AG09309 (cell line): ENCODE measurements around the gene ANGEL2.
A peak's percentile ranks its signal among the peaks of the same experiment; 100 is the strongest.

ENCODE experiments used
- DNase-seq: peaks from one replicate; pipeline ENCODE4 v3.0.0-alpha.2; 2010; ENCODE audit warnings: low read depth
- H3K4me3 ChIP-seq: 2 replicates; pipeline ENCODE4 v1.5.1; 2011; ENCODE audit warnings: mild to moderate bottlenecking, low read depth, low read length, moderate library complexity; ENCODE audit not compliant: control insufficient read depth
- CTCF ChIP-seq: IDR thresholded peaks from 2 replicates; pipeline ENCODE4 v1.5.1; 2011; ENCODE audit warnings: mild to moderate bottlenecking, low read depth, low read length, inconsistent platforms; ENCODE audit not compliant: insufficient read depth, control insufficient read depth; ENCODE audit errors: missing control alignments

Gene ANGEL2

DNA sequence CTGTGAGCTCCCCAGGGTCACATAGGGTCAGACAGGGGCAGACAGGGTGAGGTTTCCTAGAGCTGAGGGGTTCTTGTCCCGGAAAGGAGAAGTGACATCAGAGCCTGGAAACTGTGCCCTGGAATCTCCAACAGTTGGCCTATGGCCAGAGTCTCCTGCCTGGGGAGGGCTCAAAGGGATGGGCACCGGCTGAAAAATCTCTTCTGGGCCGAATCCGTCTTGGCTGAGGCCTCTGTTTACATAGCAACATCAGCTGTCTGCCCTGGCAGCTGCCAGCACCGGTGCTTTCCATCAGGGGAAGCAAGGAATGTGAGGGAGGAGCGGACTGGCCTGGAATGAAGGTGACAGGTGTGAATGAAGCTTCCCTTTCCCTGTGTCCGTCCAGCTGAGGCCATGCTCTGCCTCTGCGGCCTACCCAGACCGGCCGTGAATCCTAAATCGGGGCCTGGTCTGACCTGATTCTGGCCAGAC, 34.6 kb downstream of the ANGEL2 start:
- H3K4me3 ChIP-seq, result no peak overlapping the region
- DNase-seq, result no peak
- no peak for TF ChIP-seq CTCF

GRCh38 chr1:212980123-212980785, 35.4 kb downstream of the ANGEL2 start:
- no peak overlapping the region for H3K4me3 ChIP-seq
- TF ChIP-seq CTCF, result no peak
- no peak for DNase-seq

GRCh38 chr1:212979340-212980122, 36.1 kb downstream of the ANGEL2 start:
- no peak for DNase-seq
- no peak for TF ChIP-seq CTCF
- no peak overlapping the region for H3K4me3 ChIP-seq

GRCh38 chr1:212977781-212978645, 37.7 kb downstream of the ANGEL2 start:
- no peak overlapping the region for H3K4me3 ChIP-seq
- DNase-seq, result no peak
- no peak for TF ChIP-seq CTCF

DNA sequence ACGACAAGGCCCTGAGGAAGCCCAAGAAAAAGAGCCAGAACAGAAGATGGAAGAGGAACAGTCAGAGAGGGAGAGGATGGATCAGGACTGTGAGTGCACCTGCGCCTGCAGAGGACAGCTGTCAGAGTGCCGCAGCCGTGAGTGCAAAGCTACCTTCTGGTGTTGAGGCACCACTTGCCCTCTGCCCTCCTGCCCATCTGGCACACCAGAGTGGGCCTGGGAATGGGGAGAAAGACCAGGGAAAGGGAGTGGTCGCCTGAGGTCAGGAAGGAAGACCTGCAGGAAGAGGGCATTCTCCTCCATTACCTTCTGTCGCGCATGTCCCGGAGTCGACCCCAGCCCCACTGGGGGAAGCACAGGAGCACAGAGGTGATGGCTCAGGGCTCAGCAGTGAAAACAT, 39.1 kb downstream of the ANGEL2 start:
- TF ChIP-seq CTCF, result no peak
- no peak for DNase-seq
- no peak overlapping the region for H3K4me3 ChIP-seq

DNA sequence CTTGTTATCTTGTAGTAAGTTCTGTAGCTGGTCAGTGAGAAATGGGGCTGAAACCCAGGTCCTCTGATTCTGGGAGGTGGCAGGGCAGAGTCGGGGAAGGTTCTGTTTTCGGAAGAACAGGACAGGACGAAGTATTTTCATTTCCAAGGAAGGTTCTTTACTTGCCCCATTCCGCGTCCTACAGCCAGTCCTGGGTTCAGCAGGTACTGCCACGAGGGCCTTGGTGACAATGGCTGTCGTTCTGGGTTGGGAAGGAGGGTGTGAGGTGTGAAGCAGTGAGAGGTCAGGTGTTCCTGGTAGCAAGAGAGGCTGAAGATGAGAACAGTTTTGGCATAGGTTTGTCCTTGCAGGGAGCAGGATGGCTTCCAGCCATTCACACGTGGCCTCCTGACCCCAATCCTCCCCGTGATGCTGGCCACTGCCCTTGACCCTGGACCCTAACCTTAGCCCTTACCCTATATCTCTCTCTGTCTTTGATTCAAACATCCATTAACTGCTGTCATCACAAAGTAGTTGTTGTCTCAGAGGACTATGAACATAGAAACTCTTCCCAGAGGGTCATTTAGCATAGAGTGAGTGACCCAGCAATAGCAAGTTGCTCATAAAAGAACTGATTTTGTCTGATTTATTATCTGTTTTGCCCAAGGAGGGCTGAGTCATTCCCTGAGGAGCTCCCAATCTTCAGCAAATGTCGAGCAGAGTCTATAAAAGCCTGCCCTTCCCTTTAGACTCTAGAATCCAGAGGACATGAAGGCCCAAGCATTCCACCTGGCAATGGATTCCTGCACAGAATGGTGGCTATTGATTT, 40.4 kb downstream of the ANGEL2 start:
- H3K4me3 ChIP-seq, result no peak overlapping the region
- peak; percentile 48 for DNase-seq
- no peak for TF ChIP-seq CTCF
